ENCODE results near the gene YPEL2.
A peak's percentile ranks its signal among the peaks of the same experiment; 100 is the strongest.

The YPEL2 gene

DNA sequence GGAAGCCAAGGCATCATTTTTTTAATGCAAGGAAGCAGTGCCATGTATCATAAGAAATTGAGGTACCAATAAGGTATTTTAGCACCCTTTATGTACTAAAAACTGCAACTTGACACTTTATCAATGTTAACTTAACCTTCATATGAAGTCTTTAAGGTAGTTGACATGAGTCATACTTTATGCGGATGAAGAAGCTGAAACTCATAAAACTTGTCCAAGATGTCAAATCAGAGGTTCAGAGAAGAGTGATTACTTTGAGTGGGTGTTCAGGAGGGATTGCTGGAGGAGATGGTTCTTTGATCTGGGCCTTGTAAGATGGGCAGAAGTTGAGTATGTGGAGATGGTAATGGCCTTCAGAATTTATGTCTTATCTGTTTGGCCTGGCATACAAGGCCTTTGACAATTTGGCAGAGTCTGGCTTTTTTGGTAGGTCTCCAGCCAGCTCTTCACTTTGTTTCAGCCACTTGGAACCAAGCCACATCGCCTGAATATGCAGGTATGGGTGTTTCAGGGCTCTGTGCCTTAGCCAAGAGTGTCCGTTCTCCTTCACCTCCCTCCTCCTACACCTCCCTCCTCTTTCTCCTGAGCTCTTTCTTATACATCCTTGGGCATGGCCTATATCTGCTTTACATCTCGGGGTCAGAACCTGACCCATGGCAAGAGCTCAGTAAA is 23.7 kb downstream of the YPEL2 start:
- Histone ChIP-seq H3K4me3 (no peak overlapping the region), H3K27ac (peak overlapping the region in 5 of 21 experiments; percentile 24 to 65 (median 37))

DNA sequence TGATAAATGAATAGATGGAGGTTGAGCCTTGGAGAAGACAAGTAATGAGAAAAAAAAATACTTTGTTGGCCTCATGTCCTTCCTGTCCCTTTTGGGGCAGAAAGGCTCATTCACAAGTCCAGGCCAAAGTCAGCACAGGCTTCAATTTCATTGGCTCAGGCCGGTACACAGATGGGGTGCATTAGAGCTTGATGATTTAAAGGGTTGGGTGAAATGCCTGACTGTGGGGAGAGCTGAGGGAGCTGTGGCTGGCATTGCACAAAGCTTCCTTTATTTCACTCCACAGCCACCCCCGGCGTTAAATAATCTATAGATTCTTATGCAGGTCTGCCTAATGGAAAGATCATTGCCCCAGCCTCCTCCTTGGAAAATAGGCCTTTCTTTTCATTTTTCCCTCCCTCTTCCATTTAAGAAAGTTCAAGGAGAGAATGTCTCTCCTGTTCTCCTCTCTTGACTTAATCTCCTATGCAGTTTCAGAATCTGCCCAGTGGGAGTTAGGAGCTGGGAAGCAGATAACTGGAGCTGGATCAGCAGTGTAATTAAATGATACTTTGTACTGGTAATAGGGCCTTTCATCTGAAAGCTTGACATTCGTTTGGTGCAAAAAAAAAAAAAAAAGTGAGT is 24.4 kb downstream of the YPEL2 start:
- peak overlapping the region in 5 of 21 experiments; percentile 24 to 65 (median 37) for H3K27ac ChIP-seq
- no peak overlapping the region for H3K4me3 ChIP-seq

DNA sequence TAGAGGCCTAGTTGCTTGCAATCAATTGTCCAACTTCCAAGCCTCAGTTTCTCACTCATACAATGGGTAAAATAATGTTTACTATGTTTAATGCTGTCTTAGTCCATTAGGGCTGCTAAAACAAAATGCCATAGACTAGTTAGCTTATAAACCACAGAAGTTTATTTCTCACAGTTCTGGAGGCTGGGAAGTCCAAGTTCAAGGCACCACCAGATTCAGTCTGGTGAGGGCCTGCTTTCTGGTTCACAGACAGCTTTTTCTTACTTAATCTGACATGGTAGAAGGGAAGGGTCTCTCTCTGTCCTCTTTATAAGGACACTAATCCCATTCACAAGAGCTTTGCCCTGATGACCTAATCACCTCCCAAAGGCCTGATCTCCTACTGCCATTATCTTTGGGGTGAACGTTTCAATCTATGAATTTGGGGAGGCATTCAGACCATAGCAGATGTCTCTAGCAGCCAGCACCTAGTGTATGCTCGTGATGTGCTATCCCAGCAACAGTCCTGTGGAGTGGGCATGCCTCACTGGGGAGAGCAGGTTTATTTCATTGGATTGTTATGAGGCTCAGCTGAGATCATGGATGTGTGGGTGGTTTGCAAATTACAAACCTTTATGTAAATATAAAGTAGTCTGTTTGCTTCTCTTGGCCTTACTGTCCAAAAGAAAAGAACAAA is 25.2 kb downstream of the YPEL2 start:
- H3K4me3 ChIP-seq, result no peak overlapping the region
- H3K27ac ChIP-seq, result peak overlapping the region in 3 of 21 experiments; percentile 4 to 65 (median 8)

DNA sequence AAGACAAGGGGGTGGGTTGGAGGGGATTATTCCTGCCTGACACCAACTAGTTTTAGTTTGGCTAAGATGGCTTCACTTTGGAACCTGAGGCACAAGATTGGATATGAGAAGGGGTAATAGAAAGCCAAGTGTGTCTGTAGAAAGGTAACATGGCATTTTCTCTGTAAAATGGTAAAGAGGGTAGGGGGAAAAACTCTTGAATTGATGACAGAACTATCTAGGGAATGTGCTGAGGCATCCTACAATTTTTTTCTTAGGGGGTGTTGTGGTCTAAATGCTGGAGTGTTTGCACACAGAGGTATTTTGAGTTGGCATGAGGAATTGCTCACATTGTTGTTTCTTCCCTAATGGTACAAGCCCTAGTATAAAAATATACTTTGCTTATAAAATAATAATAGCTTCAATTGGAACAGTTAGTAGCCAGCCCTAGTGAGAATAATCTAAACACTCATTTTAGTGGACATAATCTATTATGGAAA is 25.8 kb downstream of the YPEL2 start:
- no peak overlapping the region for H3K4me3 ChIP-seq
- peak overlapping the region in 3 of 21 experiments; percentile 8 to 65 (median 13) for H3K27ac ChIP-seq

DNA sequence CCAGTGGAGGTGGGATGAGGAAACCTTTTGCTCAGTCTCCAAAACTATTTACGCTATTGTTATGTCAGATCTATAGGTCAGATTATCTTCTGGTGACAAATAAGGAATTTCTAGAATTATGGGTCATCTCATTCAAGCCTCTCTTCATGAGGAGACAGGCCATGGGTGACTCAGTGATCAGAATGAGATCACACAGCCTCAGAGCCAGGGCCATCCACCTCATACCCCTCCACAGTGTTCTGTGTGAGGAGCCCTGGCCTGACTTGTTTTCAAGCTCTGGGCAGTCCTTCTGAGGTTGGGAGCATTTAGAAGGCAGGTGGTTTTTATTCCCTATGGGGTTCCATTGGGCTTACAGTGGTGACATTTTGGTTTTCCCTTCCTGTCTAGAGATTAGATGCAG is 26.5 kb downstream of the YPEL2 start:
- Histone ChIP-seq H3K4me3 (no peak overlapping the region), H3K27ac (peak overlapping the region in 6 of 21 experiments; percentile 13 to 65 (median 30))

DNA sequence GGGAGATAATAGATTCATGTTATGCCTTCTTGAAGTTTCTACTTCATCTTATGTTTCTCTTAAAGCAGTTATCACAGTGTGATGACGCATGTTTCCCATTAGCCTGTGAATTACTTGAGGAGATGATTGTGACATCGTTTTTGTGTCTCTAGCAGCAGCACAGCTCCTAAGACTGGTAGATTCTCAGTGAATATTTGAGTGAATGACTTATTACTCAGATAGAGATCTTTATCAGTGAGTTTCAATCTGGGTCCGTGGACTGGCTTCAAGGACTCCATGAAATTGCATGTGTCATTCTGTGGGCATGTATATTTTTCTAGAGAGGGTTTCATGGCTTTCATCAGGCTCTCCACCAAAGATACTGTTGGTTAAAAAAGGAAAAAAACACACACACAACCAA is 29.9 kb downstream of the YPEL2 start:
- Histone ChIP-seq H3K4me3 (no peak overlapping the region), H3K27ac (peak overlapping the region in 18 of 21 experiments; percentile 9 to 84 (median 56))

DNA sequence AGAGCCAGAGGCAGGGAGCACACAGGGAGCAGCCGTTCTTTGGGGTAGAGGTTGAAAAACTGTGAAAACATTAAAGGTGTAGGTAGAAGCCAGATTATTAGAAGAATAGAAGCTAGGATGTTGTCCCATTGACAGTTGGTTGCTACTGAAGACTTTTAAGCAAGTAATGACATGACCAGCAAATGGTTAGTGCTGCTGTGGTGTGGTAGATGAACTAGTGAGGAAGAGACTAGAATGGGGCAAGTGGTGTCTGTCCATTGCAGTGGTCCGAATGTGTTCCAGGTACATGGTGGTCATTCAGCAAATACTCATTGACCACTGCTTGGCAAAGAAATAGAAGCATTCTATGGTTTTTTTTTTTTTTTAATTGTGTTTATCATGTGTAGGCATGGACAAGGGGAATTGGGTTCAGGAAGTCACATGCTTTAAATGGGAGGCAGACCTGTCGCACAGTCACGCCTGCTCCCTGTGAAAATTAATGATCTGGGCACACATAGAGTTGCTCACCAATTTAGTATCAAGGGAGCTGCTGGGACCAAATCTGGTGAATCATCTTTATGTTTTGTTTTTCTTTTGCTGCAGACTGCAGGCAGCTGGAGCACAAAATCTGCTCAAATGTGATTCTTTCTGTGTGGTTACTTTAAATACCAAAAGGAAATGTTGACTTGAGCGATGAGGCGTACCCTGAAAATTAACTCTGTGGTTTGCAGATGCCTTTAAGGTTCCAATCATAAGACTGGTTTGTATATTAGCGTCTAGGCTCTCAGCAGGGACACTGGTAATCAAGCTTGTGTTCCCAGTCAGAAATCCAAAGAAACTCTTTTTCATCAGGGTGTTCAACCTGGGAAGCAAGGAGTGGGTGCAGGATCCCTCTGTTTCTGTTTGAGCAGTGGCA is 30.7 kb downstream of the YPEL2 start:
- peak overlapping the region in 19 of 21 experiments; percentile 9 to 84 (median 59) for H3K27ac ChIP-seq
- no peak overlapping the region for H3K4me3 ChIP-seq

DNA sequence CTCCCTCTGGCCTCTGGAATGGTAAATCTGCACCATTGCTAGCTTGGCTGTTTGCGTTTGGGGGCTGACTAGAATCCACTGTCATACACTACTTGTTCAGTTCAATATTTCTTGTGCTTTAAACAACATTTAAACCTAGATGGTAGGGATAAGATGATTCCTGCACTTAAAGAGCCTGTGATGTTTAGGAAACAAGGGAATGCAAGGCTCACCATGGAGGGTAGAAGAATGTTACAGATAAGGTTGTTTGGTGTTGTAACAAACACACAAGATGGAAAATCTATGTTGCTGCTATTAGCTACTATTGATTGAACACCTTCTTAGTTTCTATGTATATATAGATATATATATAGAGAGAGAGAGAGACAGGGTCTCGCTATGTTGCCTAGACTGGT is 31.4 kb downstream of the YPEL2 start:
- peak overlapping the region in 16 of 21 experiments; percentile 9 to 84 (median 65) for H3K27ac ChIP-seq
- no peak overlapping the region for H3K4me3 ChIP-seq

DNA sequence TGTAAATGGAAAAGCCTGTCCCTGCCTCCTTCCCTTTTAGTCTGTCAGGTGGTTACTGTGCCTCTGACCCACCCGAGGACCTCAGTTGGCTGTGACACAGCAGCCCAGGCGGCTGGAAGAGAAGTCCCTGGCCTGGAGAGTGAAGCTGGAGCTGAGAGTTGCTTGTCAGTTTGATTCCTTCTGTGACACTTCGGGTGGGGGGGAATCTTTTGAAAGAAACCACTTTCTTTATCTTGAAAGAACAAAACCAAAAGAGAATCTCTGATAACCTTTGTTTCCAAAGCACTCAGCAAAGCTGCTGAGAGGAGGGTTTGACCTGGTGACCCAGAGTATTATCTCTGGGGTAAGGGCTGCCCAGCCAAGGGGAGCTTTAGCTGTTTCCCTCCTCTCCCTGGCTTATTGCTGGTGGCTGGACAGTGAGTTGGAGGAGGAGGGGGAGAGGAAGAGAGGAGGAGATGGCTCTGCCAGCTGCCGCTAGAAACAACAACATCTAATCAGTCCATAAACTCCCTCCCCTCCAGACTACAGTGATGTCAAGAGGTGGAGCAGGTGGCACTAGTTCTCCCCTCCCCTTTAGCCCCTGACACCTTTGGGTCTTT is 34.0 kb downstream of the YPEL2 start:
- Histone ChIP-seq H3K27ac (peak overlapping the region in 17 of 21 experiments; percentile 0 to 79 (median 60)), H3K4me3 (no peak overlapping the region)

DNA sequence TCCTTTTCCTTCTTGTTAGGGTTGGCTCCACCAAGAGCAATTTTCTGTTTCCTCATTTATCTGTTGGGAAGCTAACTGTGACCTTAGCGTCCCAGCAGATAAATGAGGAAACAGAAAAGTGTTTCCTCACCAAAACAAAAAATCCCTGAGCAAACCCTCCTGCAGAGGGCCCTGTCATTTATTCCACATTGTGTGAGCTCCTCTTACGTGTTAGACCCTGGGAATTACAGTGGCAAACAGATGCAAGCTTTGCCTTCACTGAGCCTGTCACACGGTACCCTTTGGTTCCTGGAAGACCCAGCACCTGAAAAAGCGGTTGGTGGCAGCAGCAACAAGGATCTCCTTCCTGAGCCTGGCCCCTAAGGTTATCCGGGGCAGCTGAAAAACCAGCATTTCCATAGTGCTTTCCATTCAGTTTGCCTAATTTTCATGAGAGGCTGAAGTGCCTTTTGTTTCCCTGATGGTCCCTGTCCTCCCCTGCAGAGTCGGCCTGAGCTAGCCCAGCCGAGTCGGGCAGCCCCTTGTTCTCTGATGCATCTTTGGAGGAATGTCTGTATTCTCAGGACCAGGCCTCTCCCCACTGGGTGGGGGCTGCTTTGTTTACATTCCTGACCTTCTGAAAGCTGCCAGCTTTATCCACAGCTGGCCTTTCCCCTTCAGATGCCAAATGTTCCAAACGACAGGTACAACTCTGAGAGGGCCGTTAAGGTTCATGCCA is 34.7 kb downstream of the YPEL2 start:
- Histone ChIP-seq H3K27ac (peak overlapping the region in 18 of 21 experiments; percentile 8 to 79 (median 61)), H3K4me3 (no peak overlapping the region)

DNA sequence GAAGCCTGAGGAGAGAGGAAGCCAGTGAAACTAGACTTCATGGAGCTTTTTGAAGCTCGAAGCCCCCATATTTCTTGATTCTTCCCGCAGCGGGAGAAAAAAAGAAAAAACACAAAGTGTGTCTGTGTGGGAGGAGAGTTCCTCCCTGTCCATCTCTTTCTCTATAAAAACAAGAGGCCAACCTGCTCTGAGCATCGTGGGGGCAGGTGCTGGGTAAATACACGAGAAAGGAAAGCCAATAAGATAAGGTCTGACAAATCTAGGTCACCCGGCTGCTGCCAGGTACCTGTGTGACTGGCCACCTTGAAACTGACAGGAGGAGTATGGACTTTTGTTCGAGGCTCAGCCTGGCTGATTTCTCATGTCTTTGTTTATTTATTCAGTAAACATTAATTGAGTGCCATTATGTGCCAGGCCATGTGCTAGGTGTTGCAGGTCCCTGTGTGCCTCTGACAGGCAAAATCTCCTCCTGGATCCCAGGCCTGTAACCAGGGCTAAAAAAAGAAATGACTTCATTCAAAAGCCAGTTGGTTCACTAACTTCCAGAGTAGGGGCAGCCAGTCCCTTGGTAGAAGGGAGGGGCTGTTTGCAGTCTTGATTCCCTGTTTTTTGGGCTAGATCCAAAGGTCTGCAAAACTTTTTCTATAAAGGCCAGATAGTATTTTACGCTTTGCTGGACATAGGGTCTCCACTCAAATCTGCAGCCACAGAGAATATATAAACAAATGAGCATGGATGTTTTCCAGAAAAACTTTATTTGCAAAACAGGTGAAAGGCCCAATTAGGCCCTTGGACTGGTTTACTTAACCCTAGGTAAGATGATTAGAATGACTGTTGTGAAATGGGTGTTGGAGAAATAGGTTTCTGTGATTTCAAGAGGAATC is 35.6 kb downstream of the YPEL2 start:
- H3K27ac ChIP-seq, result peak overlapping the region in 18 of 21 experiments; percentile 8 to 79 (median 60)
- H3K4me3 ChIP-seq, result no peak overlapping the region

DNA sequence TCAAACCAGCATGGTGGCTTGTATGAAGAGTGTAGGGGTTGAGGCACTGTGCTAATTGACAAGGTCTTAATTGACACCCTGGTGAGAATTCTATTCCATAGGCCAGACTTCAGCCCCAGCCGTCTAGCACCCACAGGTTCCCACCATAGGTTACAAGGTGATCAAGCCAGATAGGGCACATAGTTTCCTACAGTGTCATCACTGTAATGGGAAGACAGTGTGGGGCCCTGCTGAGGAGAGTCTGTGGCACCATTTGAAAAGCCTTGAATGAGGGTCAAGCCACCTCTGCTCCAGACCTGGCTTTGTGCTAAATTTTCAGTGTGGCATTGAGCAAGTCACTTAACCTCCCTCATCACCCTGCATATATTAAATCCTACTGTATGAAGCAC is 36.2 kb downstream of the YPEL2 start:
- no peak overlapping the region for H3K4me3 ChIP-seq
- peak overlapping the region in 9 of 21 experiments; percentile 20 to 74 (median 53) for H3K27ac ChIP-seq

DNA sequence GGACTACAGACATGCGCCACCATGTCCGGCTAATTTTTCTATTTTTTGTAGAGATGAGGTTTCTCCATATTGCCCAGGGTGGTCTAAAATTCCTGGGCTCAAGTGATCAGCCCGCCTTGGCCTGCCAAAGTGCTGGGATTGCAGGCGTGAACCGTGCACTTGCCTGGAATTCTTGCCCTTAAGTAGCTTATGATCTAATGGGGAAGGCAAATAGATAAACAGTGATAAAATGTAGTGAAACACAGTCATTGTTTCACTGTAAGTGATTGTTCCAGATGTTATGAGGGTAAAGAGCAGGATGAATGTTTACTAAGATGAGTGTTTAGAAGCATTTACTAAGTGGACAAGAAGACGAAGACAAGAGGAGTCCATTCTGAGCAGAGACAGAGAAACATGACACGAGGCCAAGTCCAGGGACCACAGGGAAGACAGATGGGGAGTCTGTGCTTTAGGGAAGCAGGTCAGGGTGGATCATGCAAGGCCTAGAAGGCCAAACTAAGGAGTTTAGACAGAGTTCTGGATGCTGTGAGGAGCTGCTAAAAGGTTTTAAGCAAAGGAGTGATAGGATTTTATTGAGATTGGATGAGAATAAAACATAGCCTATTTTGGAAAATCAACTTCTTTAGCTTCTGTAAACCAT is 36.9 kb downstream of the YPEL2 start:
- peak overlapping the region in 7 of 21 experiments; percentile 5 to 74 (median 63) for H3K27ac ChIP-seq
- H3K4me3 ChIP-seq, result no peak overlapping the region

DNA sequence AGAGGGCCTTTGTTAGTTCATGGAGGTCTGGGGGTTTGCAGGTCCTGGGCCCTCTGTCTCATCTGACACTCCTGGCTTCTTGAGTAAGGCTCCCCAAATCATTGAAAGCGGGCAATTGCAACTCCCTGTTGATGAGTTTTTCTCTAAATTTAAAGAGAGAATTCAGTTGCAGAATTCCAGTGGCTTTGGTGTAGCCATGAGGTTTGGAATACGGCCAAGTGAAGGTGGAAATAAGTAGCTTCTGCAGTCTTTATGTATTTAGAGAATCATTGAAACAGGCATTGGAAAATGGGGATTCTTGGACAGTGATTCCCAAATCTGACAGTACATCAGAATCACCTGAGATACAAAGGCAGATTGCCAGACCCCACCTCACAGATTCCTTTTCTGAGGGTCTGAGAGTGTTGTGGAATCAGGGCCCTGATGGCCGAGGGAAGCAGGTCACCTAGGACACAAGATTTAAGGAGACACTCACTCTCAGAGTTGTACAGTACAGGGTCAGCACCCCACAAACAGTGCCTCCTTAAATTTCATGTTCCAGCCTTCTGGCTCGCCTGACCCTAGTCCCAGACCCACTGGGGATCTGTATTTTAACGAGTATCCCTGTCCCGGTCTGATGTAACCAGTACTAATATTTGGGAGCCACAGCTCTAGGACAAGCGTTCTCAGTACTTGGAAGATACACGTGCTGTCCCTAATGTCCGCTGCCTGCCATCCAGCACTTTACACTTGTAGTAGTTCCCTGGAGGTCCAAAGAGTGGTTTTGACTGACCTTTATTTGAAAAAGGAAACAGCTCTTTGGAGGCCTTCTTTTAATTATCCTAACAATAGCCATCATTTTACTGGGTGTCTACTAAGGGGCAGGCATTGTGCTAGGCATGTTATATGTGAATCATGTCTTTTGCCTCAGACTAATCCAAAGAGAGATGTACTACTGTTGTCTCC is 37.8 kb downstream of the YPEL2 start:
- H3K27ac ChIP-seq, result peak overlapping the region in 11 of 21 experiments; percentile 63 to 87 (median 79)
- H3K4me3 ChIP-seq, result no peak overlapping the region

DNA sequence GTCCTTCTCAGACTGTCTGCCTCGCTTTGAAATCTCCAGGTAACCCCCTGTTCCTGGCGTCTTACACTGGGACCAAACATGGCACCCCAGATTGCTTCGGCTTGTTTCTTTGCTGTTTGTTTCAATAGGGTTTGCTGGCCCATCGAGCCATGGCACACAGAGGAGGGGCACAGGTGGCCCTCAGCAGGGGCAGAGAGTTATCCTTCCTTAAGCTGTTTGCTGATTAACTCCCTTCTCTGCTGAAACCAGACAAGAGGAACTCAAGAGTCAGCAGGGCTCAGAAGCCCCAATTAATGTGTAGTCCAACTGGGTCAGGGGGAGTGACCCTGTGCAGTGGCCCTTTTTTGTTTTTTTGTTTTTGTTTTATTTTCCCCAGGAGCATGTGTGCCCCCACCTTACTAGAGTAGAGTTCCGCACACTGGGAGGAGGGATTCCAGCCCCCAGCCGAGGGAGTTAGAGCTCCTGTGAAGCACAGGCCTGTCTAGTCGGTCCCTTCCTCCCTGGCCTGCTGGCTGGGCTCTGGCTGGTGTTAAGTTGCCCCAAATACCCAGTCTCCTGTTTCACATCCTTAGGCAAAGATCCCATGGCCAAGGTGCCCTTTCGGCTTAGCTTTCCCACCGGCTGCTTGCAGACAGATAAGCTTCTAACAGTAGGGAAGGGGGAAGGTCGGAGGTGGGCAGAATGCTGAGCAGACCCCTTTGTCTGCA is 39.3 kb downstream of the YPEL2 start:
- Histone ChIP-seq H3K4me3 (no peak overlapping the region), H3K27ac (peak overlapping the region in 20 of 21 experiments; percentile 28 to 87 (median 74))
